ENCODE data around the gene ERI3. TPM values are rescaled to one million over a fixed set of nuclear protein-coding genes. Genes with fewer than 3 reads are reported as not detected.

The ERI3 gene
- total RNA-seq, 1 donor: 52.8 TPM

- Histone ChIP-seq H3K4me3 (ENCODE audit: insufficient read depth, low read length) (no peak overlapping the region), H3K36me3 (ENCODE audit: insufficient read depth, low read length) (peaks cover 21% of the 10 kb centered on the region), H2AFZ (ENCODE audit: low read length) (no peak overlapping the region), H3K9me3 (ENCODE audit: low read depth, low read length) (no peaks in the 10 kb centered on the region), H4K20me1 (ENCODE audit: insufficient read depth, low read length) (peaks cover 22% of the 10 kb centered on the region), H3K4me2 (ENCODE audit: insufficient read depth, low read length) (no peak overlapping the region), H3K27ac (ENCODE audit: low read depth, low read length) (no peak overlapping the region), H3K4me1 (ENCODE audit: insufficient read depth, low read length) (peaks cover 15% of the 10 kb centered on the region), H3K27me3 (ENCODE audit: insufficient read depth, low read length) (no peaks in the 10 kb centered on the region), H3K79me2 (ENCODE audit: insufficient read depth, low read length) (no peaks in the 10 kb centered on the region)
- no peak for TF ChIP-seq CTCF (IDR thresholded peaks at IDR 0.05; ENCODE audit: extremely low read depth, low read depth, low read length)
- peak; percentile 58 for DNase-seq (ENCODE audit: insufficient read length, low spot score, missing footprints)
Measured at GRCh38 chr1:44293761-44294315, 61.2 kb downstream of the ERI3 start.

DNA sequence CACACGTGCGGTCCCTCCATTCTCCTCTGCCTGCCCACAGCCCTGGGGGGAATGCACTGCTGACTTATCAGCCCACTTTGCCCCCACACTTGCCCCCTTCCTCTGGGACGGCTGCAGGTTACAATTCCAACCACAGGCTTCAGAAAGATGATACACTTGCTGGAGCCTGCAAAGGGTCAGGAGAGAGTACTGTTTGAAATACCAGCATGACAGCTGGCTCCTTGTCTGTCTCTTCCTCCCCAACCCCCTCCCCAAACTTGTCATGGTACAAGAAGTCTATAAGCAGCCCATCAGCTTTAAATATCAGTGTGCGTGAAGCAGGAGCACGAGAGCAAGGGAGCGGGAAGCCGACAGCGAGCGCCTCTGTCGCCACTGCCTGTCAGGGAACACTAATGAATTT, 62.4 kb downstream of the ERI3 start:
- Histone ChIP-seq H3K27ac (ENCODE audit: low read depth, low read length) (no peak overlapping the region), H3K4me2 (ENCODE audit: insufficient read depth, low read length) (no peak overlapping the region), H3K36me3 (ENCODE audit: insufficient read depth, low read length) (peaks cover 15% of the 10 kb centered on the region), H3K79me2 (ENCODE audit: insufficient read depth, low read length) (no peaks in the 10 kb centered on the region), H3K27me3 (ENCODE audit: insufficient read depth, low read length) (no peaks in the 10 kb centered on the region), H3K4me1 (ENCODE audit: insufficient read depth, low read length) (peaks cover 15% of the 10 kb centered on the region), H3K9me3 (ENCODE audit: low read depth, low read length) (no peaks in the 10 kb centered on the region), H4K20me1 (ENCODE audit: insufficient read depth, low read length) (peaks cover 26% of the 10 kb centered on the region), H3K4me3 (ENCODE audit: insufficient read depth, low read length) (no peak overlapping the region), H2AFZ (ENCODE audit: low read length) (no peak overlapping the region)
- no peak for TF ChIP-seq CTCF (IDR thresholded peaks at IDR 0.05; ENCODE audit: extremely low read depth, low read depth, low read length)
- no peak for DNase-seq (ENCODE audit: insufficient read length, low spot score, missing footprints)

- no peaks in the 10 kb centered on the region for H3K9me3 ChIP-seq (ENCODE audit: low read depth, low read length)
- H3K27me3 ChIP-seq (ENCODE audit: insufficient read depth, low read length): no peaks in the 10 kb centered on the region
- no peak overlapping the region for H2AFZ ChIP-seq (ENCODE audit: low read length)
- peaks cover 13% of the 10 kb centered on the region for H3K36me3 ChIP-seq (ENCODE audit: insufficient read depth, low read length)
- H3K4me2 ChIP-seq (ENCODE audit: insufficient read depth, low read length): no peak overlapping the region
- H3K79me2 ChIP-seq (ENCODE audit: insufficient read depth, low read length): no peaks in the 10 kb centered on the region
- H3K4me1 ChIP-seq (ENCODE audit: insufficient read depth, low read length): peaks cover 15% of the 10 kb centered on the region
- H4K20me1 ChIP-seq (ENCODE audit: insufficient read depth, low read length): peaks cover 32% of the 10 kb centered on the region
- no peak overlapping the region for H3K4me3 ChIP-seq (ENCODE audit: insufficient read depth, low read length)
- no peak for TF ChIP-seq CTCF (IDR thresholded peaks at IDR 0.05; ENCODE audit: extremely low read depth, low read depth, low read length)
- no peak overlapping the region for H3K27ac ChIP-seq (ENCODE audit: low read depth, low read length)
- DNase-seq (ENCODE audit: insufficient read length, low spot score, missing footprints): peak; percentile 29
Measured at GRCh38 chr1:44290250-44291094, 64.6 kb downstream of the ERI3 start.

DNA sequence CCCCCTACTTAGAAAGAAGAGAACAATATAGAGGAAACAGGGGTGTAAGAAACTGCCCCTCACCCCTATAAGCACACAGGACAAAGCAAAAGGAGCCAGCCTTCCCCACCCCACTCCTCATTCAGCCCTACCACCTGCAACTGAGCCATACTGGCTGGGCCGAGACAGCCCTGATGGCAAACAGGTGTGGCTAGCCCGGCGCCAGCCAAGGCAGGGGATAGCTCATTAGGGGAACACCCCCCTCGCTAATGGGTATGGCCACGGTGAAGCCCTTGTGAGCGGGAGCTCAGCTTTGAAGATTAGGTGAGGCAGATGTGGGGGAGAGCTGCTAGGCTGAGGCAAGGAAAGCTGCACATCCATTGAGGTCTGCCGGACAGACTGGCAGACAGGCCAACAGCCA, 65.5 kb downstream of the ERI3 start:
- no peak overlapping the region for H3K4me3 ChIP-seq (ENCODE audit: insufficient read depth, low read length)
- no peaks in the 10 kb centered on the region for H3K9me3 ChIP-seq (ENCODE audit: low read depth, low read length)
- H3K27me3 ChIP-seq (ENCODE audit: insufficient read depth, low read length): no peaks in the 10 kb centered on the region
- peaks cover 6% of the 10 kb centered on the region for H3K4me1 ChIP-seq (ENCODE audit: insufficient read depth, low read length)
- peaks cover 32% of the 10 kb centered on the region for H4K20me1 ChIP-seq (ENCODE audit: insufficient read depth, low read length)
- no peak overlapping the region for H3K27ac ChIP-seq (ENCODE audit: low read depth, low read length)
- peak; percentile 15 for DNase-seq (ENCODE audit: insufficient read length, low spot score, missing footprints)
- H3K4me2 ChIP-seq (ENCODE audit: insufficient read depth, low read length): no peak overlapping the region
- TF ChIP-seq CTCF (IDR thresholded peaks at IDR 0.05; ENCODE audit: extremely low read depth, low read depth, low read length): no peak
- no peaks in the 10 kb centered on the region for H3K79me2 ChIP-seq (ENCODE audit: insufficient read depth, low read length)
- H3K36me3 ChIP-seq (ENCODE audit: insufficient read depth, low read length): peaks cover 14% of the 10 kb centered on the region
- no peak overlapping the region for H2AFZ ChIP-seq (ENCODE audit: low read length)
